NCI-H2227 (cell line): ENCODE data around the gene C6orf58.

ENCODE experiments used
- DNase-seq: peaks from one replicate; lab custom pipeline; 2025; ENCODE audit not compliant: unreplicated experiment; lab: John Stamatoyannopoulos, UW

C6orf58 gene

GRCh38 chr6:127576874-127577273 lies at the start of gene C6orf58:
Gene C6orf58 (plus strand): TSS chr6:127577174. CDS start chr6:127577186, 12 bp downstream.
- DNase-seq, result no peak

DNA sequence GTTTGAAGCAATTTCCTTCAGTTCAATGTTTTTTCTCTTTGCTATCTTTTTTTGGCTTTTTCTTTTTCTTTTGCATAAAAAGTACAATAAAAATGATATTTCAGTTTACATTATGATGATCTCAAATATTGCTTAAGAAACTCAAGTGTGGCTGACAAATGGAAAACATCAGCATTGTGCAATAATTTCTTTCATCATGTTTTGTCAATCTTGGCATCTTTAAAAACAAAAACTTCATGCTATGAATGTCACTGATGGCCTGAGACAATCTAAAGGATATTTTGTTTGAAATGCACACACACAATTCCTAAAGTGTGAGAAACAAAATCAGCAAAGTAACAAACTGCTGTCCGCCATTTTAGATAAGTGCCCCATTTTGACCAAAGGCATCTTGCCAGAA lies 44.0 kb upstream of the C6orf58 start:
- no peak for DNase-seq

DNA sequence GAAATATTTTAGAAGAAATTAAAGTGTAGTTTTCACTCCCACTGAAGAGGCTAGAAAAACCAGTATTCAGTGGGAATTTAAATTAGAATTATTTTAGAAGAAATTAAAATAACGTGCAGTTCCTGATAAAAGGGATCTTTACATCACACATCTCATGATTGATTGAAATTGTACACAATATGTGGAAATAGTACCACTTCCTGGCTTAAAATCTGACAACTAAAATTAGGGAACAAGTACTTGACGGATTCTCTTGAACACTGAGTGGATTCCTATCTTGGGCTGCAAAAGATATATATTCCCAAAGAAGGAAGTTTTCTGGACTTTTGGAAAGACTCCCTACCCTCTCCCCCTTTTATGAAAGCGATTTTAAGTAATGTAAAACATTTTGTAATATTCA lies 43.2 kb upstream of the C6orf58 start:
- DNase-seq, result no peak

DNA sequence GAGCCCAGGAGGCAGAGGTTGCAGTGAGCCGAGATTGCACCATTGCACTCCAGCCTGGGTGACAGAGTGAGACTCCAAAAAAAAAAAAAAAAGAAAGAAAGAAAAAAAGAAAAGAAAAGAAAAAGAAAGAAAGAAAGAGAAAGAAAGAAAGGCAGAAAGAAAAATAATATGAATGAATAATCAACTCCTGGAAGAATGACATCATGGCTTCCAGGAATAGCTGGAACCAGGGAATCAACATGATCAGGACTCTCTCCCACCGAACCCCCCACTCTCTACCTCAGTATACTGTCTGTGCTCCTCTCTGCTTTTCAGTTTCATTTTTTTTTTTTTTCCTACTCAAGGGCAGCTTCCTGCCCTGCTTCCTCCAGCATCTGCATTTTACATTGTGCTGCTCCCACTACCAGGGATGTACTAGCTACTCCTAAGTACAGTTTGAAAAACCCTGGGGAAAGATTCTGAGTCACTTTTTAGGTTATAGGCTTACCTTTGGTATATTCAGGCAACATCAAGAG lies 38.2 kb upstream of the C6orf58 start:
- no peak for DNase-seq

DNA sequence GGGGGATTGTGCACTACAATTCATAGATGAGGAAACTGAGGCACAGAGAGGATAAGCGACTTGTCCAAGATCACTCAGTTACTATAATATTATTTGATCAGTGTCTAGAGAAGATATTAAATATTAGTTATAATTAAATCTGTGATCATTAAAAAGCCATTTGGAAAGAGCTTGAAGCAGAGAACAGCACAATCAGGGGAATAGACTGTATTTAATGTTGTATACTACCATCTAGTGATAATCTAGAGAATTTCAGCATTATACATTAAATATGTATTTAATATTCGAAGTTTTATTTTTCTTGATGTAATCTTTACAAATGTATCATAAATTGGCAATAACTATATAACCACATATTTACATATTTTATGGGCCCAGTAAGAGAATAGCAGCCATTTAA lies 37.7 kb upstream of the C6orf58 start:
- DNase-seq, result peak; percentile 20

- DNase-seq, result peak; percentile 13
Observed at GRCh38 chr6:127547215-127547614, 29.8 kb upstream of the C6orf58 start.

- DNase-seq, result no peak
Observed at GRCh38 chr6:127547904-127548649, 28.9 kb upstream of the C6orf58 start.

DNA sequence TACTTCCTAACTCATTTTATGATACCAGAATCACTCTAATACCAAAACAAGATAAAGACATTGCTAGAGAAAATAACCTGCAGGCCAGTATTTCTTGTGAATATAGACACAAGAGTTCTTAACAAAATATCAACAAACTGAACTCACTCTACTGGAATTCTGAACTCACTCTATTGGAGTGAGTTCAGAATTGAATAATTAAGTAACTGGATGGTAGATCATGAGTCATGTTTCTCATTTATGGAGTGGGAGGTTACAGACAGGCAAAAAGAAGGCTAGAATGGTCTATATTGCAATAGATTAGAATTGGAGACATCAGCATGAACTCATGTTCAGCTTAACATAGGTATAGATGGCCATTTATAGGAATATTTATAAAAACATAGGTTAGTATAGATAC lies 26.6 kb upstream of the C6orf58 start:
- DNase-seq, result no peak

DNA sequence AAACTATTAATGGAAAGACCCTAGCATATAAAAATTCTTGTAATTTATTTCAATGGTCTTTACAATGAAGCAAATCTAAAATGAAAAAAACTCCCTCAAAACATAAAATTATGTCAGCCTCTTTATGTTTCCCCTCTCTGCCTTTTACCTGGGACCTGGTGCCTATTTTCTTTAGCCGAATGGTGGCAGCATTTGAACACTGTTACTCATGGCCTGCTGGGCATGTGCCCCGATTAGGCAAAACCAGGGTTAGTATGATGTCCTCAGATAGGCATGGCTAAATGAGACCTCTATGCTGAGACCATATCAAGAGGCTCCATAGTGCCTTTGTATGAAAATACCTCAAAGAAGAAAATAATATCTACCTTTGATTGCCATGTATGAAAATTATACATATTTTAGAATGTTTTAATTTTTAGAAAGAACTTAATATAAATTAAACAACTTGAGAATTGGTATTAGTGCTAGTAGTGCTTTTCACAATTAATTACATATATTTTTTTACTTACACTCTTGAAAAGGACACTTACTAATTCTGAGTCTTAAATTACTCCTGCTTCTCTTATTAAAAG lies 22.5 kb upstream of the C6orf58 start:
- peak; percentile 9 for DNase-seq

DNA sequence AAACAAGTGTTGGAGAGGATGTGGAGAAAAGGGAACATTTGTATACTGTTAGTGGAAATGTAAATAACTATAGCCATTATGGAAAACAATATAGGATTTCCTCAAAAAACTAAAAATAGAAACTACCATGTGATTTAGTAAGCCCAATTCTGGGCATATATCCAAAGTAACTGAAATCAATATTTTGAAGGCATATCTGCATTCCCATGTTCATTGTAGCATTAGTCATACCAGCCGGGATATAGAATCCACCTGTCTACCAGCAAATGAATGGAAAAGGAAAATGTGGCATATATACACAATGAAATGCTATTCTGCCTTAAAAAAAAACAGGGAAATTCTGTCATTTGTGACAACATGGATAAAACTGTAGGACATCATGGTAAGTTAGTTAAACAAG lies 15.3 kb upstream of the C6orf58 start:
- DNase-seq, result no peak

GRCh38 chr6:127564761-127565160 lies 12.2 kb upstream of the C6orf58 start:
- no peak for DNase-seq

DNA sequence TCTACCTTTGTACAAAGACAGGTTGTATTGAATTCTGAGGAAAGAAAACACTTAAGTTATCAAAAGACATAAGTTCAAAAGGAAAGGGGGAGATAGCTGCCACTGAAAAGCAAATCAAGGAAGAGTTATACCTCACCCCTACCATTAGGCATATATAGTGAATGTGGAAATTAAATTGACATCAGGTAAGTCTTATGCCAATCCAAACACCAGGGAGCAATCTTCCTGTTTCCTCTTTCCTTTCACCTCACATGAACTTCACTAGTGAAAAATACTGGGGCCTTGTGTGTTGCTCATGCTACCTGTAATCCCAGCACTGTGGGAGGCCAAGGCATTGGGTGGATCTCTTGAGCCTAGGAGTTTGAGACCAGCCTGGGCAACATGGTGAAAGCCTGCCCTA lies 10.9 kb upstream of the C6orf58 start:
- DNase-seq, result no peak

- DNase-seq, result no peak
Observed at GRCh38 chr6:127566651-127567050, 10.3 kb upstream of the C6orf58 start.

DNA sequence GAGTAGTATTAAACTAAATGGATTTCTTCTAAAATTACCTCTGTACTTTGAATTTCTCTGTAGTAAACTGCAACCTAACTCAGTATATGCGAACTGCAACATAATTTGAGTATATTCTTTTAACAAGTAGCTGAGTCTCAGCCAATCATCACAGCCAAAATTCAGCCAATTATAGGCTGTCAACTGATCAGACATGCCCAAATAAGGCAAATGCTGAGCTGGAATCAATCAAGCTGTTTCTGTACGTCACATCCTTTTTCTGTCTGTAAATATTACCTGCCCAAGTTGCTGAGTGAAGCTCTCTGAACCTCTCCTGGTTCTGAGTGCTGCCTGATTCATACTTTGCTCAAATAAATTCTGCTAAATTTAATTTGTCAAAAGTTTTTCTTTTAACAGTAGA lies 9.5 kb upstream of the C6orf58 start:
- DNase-seq, result no peak

DNA sequence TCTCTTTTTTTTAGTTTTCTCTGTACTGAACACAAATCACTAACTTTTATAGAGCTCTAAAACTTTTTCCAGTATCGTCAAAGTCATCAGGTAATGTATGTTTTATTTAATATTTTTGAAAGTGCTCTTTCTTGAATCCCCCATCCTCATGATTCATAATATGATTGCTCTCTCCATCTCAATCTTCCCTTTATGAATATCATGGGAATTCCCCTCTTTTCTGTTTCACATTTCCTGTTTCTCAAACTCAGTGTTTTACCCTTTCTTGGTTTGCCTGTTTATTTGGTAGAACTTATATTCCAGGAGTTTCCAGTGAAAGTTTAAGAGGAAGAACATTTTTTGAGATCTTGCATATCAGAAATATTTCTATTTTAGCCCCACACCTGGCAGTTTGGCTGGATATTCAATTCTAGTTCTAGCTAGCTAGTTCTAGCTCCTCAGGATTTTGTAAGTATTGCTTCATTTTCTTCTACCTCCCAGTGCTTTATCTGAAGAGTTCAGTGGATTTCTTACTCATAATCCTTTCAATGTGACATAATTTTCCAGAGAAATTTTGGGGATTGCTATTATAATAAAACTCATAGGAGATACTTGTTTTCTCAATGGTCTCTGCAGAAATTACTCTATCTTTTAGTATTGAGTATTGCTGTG lies 6.1 kb upstream of the C6orf58 start:
- no peak for DNase-seq

DNA sequence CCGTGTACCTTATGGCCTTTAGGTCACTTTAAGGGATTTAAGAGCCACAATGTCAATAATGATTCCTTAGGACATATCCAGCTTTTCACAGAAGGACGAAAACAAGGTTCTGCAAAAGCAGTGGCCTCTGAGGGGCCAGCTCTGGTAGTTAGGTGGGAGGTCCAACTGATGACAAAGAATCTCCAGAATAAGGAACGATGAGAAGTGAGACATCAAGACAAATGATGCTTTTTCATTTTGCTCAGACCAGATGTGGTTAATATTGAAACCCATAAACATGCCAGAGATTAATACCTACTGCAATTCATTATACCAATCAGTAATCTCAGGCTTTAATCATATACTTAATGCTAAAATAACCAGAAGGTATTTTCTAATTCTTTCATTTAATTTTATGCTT lies 1.9 kb downstream of the C6orf58 start:
- no peak for DNase-seq

- DNase-seq, result no peak
Observed at GRCh38 chr6:127581576-127581975, 4.6 kb downstream of the C6orf58 start.

GRCh38 chr6:127582777-127583462 lies 5.9 kb downstream of the C6orf58 start:
- no peak for DNase-seq

DNA sequence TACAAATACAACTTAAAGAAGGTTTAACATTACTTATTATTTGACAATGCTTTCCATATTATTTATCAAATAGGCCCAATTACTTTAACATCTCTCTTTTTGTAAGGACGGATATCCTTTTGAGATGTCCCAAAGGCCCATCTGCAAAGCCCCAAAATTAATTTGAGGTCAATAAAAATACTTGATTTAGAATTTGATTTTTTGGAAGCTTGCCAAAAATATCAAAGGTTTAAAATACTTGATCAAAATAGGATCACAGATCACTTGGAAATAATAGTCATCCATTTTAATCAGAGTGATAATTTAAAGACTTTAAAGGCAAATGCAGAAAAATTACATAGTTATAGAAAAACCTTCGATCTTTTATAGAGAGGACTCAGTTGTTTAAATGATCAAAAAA lies 8.1 kb downstream of the C6orf58 start:
- no peak for DNase-seq

GRCh38 chr6:127586372-127586771 lies 9.4 kb downstream of the C6orf58 start:
- no peak for DNase-seq

- no peak for DNase-seq
Observed at GRCh38 chr6:127587875-127588274, 10.9 kb downstream of the C6orf58 start.

DNA sequence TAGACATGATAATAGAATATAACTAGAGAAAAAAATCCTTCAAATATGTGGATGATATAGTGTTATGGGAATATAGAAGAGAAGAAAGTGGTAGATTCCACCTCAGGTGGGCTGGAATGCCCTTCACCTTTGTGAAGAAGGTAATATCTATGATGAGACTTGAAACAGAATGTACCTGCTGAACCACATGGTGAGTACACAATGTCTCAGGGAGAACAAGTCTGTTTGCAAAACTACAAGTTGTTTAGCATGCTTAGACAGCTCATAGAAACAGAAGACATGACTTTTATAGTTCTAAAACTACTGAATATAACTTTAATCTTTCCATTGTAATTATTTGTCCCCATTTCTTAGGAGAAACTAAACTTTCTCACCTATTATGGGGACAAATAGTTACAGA lies 12.2 kb downstream of the C6orf58 start:
- DNase-seq, result no peak
